Hepatocyte (in vitro differentiated cells): ENCODE results near the gene MT1M.

Experiments used
- CTCF ChIP-seq: fragments of 200-600 bp; sonication (generic); IDR thresholded peaks from 2 replicates; pipeline ENCODE4 v1.5.1; 2016; ENCODE audit warnings: antibody characterized with exemption, mild to moderate bottlenecking; ENCODE audit not compliant: poor library complexity
- EZH2 ChIP-seq: fragments of 200-600 bp; sonication (generic); IDR thresholded peaks from 2 replicates; pipeline ENCODE4 v1.6.1; 2016; ENCODE audit warnings: antibody characterized with exemption, mild to moderate bottlenecking, borderline replicate concordance

- no peak for TF ChIP-seq CTCF
- no peak for TF ChIP-seq EZH2
Measured at GRCh38 chr16:56672761-56673536, 40.5 kb downstream of the MT1M start.
